ENCODE measurements around the gene GABBR2. TPM values are rescaled to one million over a fixed set of nuclear protein-coding genes. Genes with fewer than 3 reads are reported as not detected.

Gene GABBR2
- polyA plus RNA-seq, 1 donor (not counting 4 experiments of a cell fraction or from before 2014, with no cell fraction given): 0.01 TPM

DNA sequence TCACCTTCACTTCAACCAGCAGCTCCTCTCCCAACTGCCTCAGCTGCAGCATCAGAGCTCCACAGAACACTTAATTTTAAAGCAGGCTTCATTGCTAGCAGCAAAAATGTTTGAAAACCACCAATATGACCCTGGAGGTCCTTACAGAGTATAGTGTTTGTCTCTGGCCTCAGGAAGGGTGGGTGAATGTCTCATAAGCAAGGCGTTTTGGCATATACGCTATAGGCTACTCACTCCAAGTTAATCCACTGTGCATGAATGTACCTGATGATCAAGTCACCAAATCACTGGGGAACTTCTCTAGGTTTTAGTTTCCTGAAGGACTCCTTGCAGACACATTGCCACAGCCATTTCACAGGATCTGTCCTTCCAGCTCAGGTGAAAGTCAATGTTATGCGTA is 125.3 kb downstream of the GABBR2 start:
- TF ChIP-seq EZH2 (IDR thresholded peaks at IDR 0.05; ENCODE audit: low read length): no peak
- TF ChIP-seq, protein P1, sequence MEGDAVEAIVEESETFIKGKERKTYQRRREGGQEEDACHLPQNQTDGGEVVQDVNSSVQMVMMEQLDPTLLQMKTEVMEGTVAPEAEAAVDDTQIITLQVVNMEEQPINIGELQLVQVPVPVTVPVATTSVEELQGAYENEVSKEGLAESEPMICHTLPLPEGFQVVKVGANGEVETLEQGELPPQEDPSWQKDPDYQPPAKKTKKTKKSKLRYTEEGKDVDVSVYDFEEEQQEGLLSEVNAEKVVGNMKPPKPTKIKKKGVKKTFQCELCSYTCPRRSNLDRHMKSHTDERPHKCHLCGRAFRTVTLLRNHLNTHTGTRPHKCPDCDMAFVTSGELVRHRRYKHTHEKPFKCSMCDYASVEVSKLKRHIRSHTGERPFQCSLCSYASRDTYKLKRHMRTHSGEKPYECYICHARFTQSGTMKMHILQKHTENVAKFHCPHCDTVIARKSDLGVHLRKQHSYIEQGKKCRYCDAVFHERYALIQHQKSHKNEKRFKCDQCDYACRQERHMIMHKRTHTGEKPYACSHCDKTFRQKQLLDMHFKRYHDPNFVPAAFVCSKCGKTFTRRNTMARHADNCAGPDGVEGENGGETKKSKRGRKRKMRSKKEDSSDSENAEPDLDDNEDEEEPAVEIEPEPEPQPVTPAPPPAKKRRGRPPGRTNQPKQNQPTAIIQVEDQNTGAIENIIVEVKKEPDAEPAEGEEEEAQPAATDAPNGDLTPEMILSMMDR (optimal IDR thresholded peaks at IDR 0.05 in 1 of 3, IDR thresholded peaks at IDR 0.05 in 1 of 3, conservative IDR thresholded peaks at IDR 0.05 in 1 of 3; ENCODE audit: extremely low read depth in 1 of 3, insufficient read depth in 2 of 3, low read length in 3 of 3): no peak
- no peaks in the 10 kb centered on the region for H3K9me3 ChIP-seq (ENCODE audit: control insufficient read depth, low read depth, low read length)
- no peaks in the 10 kb centered on the region for H3K4me1 ChIP-seq (ENCODE audit: control insufficient read depth, extremely low read depth, insufficient read depth, low read length)
- H3K9ac ChIP-seq (ENCODE audit: control insufficient read depth, extremely low read depth, insufficient read depth, low read length): no peak overlapping the region
- H3K4me2 ChIP-seq (ENCODE audit: control insufficient read depth, extremely low read depth, insufficient read depth, low read depth, low read length): no peak overlapping the region
- H3K36me3 ChIP-seq (ENCODE audit: control insufficient read depth in 2 of 2, extremely low read depth in 1 of 2, insufficient read depth in 2 of 2, low read length in 2 of 2): no peaks in the 10 kb centered on the region
- H3K79me2 ChIP-seq (ENCODE audit: control insufficient read depth, insufficient read depth, low read length): no peaks in the 10 kb centered on the region
- no peak overlapping the region for H3K4me3 ChIP-seq (ENCODE audit: control insufficient read depth in 2 of 3, extremely low read depth in 1 of 3, insufficient read depth in 2 of 3, low read depth in 1 of 3, low read length in 3 of 3)
- no peak overlapping the region for H2AFZ ChIP-seq (ENCODE audit: control insufficient read depth, low read length)
- no peak overlapping the region for H3K27ac ChIP-seq (ENCODE audit: control insufficient read depth, insufficient read depth, low read length)
- no peak for FAIRE-seq
- dilution Hi-C loops (cut with MboI; ENCODE audit: extremely low pct_ligation_motif_present, low sequenced_read_pairs): no loop called here
- H3K9me1 ChIP-seq (ENCODE audit: control insufficient read depth, extremely low read depth, insufficient read depth, low read length): no peaks in the 10 kb centered on the region
- H3K27me3 ChIP-seq (ENCODE audit: control insufficient read depth, extremely low read depth, insufficient read depth, low read length): peaks cover 22% of the 10 kb centered on the region
- DNase-seq (ENCODE audit: low read depth, low spot score): no peak
- no peaks in the 10 kb centered on the region for H4K20me1 ChIP-seq (ENCODE audit: control insufficient read depth, extremely low read depth, insufficient read depth, low read length)

- no peak overlapping the region for H3K27ac ChIP-seq (ENCODE audit: control insufficient read depth, insufficient read depth, low read length)
- H3K9me1 ChIP-seq (ENCODE audit: control insufficient read depth, extremely low read depth, insufficient read depth, low read length): no peaks in the 10 kb centered on the region
- FAIRE-seq: no peak
- dilution Hi-C loops (cut with MboI; ENCODE audit: extremely low pct_ligation_motif_present, low sequenced_read_pairs): no loop called here
- H3K9ac ChIP-seq (ENCODE audit: control insufficient read depth, extremely low read depth, insufficient read depth, low read length): no peak overlapping the region
- no peaks in the 10 kb centered on the region for H4K20me1 ChIP-seq (ENCODE audit: control insufficient read depth, extremely low read depth, insufficient read depth, low read length)
- no peak for TF ChIP-seq EZH2 (IDR thresholded peaks at IDR 0.05; ENCODE audit: low read length)
- TF ChIP-seq, protein P1 (optimal IDR thresholded peaks at IDR 0.05 in 1 of 3, IDR thresholded peaks at IDR 0.05 in 1 of 3, conservative IDR thresholded peaks at IDR 0.05 in 1 of 3; ENCODE audit: extremely low read depth in 1 of 3, insufficient read depth in 2 of 3, low read length in 3 of 3): no peak
- no peak overlapping the region for H2AFZ ChIP-seq (ENCODE audit: control insufficient read depth, low read length)
- H3K79me2 ChIP-seq (ENCODE audit: control insufficient read depth, insufficient read depth, low read length): no peaks in the 10 kb centered on the region
- H3K9me3 ChIP-seq (ENCODE audit: control insufficient read depth, low read depth, low read length): no peaks in the 10 kb centered on the region
- no peak for DNase-seq (ENCODE audit: low read depth, low spot score)
- no peaks in the 10 kb centered on the region for H3K4me1 ChIP-seq (ENCODE audit: control insufficient read depth, extremely low read depth, insufficient read depth, low read length)
- no peaks in the 10 kb centered on the region for H3K36me3 ChIP-seq (ENCODE audit: control insufficient read depth in 2 of 2, extremely low read depth in 1 of 2, insufficient read depth in 2 of 2, low read length in 2 of 2)
- no peak overlapping the region for H3K4me2 ChIP-seq (ENCODE audit: control insufficient read depth, extremely low read depth, insufficient read depth, low read depth, low read length)
- H3K27me3 ChIP-seq (ENCODE audit: control insufficient read depth, extremely low read depth, insufficient read depth, low read length): peaks cover 26% of the 10 kb centered on the region
- no peak overlapping the region for H3K4me3 ChIP-seq (ENCODE audit: control insufficient read depth in 2 of 3, extremely low read depth in 1 of 3, insufficient read depth in 2 of 3, low read depth in 1 of 3, low read length in 3 of 3)
Measured at GRCh38 chr9:98580956-98581355, 127.8 kb downstream of the GABBR2 start.
